GM18520 (cell line): ENCODE results near the gene ELP1.
"Not testable (repeated sequence)": the region's sequence is repeated elsewhere in the genome, so short reads cannot be mapped to it uniquely, and the experiment has no call there.

ENCODE experiments used
- ATAC-seq: cut with Tn5 transposase; IDR thresholded peaks from one replicate; pipeline ENCODE4 v1.9.1; 2021; ENCODE audit not compliant: unreplicated experiment

The ELP1 gene

GRCh38 chr9:108854641-108855528 lies 79.0 kb downstream of the ELP1 start:
- no peak for ATAC-seq

GRCh38 chr9:108854094-108854493 lies 79.8 kb downstream of the ELP1 start:
- no peak for ATAC-seq

DNA sequence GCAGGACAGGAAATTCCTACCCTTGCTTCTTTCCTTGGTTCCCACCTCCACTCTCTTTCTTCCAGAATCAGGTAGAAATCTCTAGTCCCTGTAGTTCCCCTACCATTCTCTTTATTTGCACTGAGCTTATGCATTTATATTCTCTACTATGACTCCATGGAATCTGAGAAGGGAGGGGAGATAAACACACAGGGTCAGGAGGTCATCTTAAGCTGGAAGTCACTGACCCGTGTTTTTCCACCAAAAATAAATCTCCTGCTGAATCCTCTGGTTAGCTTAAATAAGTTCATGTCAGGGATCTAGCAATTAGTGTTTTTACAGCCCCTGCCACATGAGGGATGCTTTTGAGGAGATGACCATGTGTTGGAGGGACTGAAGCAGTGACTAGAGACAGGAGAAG lies 81.8 kb downstream of the ELP1 start:
- ATAC-seq: no peak

DNA sequence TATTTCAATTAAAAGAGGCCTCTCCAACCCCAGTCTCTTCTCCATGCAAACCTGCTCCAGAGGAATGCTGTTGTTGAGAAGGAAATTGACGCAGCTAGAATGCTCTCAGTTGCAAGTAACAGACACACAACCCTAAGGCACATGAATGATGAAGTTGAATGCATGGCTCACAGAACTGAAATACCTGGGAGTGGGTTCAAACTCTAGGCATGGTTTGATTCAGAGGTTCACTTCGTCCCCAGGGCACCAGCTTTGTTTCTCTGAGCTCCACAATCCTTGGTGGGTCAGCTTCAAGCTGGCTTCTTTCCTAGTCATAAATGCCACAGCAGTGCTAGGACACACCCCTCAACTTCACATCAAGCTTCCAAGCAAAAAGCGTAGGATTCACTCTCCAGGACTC lies 82.8 kb downstream of the ELP1 start:
- no peak for ATAC-seq

- no peak for ATAC-seq
These were observed 83.5 kb downstream of the ELP1 start for GRCh38 chr9:108850293-108850897.

- not testable (repeated sequence) for ATAC-seq
These were observed 85.6 kb downstream of the ELP1 start for GRCh38 chr9:108848296-108848695.

DNA sequence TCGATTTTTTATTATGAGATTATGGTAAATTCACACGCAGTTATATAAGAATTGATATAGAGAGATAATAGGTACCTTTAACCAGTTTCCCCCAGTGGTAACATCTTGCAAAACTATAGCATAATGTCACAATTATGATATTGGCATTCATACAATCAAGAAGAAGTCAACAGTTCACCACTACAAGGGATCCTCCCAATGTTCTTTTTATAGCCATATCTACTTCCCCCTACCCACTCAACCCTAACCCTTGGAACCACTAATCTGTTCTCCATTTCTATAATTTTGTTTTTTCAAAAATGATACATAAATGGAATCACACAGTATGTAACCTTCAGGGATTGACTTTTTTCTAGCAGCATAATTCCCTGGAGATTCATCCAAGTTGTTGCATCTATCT lies 88.0 kb downstream of the ELP1 start:
- ATAC-seq: no peak

- ATAC-seq: no peak
These were observed 88.4 kb downstream of the ELP1 start for GRCh38 chr9:108845507-108845906.

- ATAC-seq: no peak
These were observed 89.1 kb downstream of the ELP1 start for GRCh38 chr9:108844856-108845255.

DNA sequence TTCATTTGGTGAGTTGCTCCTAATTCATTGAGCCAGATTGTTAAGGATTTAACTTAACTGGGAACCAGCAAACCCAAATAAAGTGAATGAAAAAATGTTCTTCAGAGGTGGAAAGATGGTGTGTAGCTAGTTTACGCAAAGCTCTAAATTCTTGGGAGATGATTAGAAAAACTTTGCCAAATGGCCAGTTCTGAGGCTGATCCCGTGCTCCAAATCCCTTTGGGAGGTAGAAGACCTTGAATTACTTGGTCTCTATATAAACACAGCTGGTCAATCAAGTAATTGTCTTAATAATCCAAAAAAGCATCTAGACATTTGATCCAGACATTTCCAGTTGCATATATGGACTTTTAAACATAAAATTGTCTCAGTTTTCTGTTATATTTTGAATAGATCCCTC lies 89.5 kb downstream of the ELP1 start:
- ATAC-seq: no peak

- ATAC-seq: no peak
These were observed 91.2 kb downstream of the ELP1 start for GRCh38 chr9:108842610-108843295.

- ATAC-seq: not testable (repeated sequence)
These were observed 94.4 kb downstream of the ELP1 start for GRCh38 chr9:108839561-108839960.

DNA sequence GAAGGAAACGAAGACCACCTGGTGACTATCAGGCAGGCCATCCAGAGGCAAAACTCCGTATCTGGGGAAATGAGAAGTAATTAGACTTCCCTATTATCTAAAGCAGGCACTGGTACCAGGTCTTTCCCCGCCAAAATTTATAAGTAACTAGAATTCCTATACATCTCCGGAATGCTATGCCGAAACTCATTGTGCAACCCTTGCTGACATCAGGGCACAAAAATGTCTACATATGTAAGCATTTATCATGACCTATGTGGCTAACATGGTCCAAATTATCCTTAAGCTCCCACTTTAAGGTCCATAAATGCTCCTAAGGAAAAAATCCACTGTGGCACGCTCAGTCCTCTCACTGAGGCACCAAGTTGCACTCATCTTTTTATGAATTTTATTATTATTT lies 95.9 kb downstream of the ELP1 start:
- ATAC-seq: no peak

DNA sequence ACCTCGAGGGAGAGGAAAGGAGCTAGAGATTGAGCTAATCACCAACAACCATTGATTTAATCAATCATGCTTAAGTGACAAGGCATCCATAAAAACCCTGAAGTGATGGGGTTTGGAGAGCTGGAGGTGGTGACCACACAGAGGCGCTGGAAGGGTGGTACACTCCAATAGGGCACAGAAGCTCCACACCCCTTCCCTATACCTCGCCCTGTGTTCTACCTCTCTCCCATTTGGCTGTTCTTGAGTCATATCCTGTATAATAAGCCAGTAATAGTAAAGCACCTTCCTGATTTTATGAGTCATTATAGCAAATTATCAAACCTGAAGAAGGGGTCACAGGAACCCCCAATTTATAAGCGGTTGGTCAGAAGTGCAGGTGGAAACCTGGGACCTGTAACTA lies 96.4 kb downstream of the ELP1 start:
- no peak for ATAC-seq

- no peak for ATAC-seq
These were observed 97.1 kb downstream of the ELP1 start for GRCh38 chr9:108836781-108837180.

DNA sequence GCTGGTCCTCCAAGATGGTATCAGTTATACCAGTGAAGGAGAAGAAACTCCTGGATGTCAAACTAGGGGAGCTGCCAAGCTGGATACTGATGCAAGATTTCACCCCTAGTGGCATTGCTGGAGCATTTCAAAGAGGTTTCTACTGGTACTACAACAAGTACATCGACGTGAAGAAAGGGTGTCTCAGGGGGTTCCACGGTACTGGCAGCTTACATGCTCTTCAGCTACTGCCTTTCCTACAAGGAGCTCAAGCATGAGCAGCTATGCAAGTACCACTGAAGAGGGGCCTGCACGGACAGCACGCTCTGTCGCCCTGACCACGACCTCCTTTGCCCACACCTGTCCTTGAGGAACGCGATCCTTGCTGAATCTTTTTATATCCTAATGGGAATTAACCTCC lies 97.6 kb downstream of the ELP1 start:
- no peak for ATAC-seq

DNA sequence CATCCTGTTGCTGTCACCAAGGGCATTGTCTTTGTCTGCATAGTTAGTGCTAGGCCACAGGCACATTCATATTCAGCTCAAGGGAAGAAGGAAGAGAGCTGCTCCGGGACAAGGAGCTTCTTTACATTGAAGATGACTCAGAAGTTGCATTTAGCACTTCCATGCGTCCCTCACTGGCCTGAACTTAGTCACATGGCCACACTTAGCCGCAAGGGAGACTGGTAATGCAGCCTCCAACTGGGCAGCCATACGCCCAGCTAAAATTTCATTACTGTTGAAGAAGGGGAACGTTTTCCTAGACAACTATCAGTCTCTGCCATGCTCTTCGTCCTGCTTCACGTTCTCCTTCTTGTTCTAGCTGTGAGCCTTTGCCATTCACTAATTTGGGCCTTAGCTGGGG lies 98.1 kb downstream of the ELP1 start:
- no peak for ATAC-seq

DNA sequence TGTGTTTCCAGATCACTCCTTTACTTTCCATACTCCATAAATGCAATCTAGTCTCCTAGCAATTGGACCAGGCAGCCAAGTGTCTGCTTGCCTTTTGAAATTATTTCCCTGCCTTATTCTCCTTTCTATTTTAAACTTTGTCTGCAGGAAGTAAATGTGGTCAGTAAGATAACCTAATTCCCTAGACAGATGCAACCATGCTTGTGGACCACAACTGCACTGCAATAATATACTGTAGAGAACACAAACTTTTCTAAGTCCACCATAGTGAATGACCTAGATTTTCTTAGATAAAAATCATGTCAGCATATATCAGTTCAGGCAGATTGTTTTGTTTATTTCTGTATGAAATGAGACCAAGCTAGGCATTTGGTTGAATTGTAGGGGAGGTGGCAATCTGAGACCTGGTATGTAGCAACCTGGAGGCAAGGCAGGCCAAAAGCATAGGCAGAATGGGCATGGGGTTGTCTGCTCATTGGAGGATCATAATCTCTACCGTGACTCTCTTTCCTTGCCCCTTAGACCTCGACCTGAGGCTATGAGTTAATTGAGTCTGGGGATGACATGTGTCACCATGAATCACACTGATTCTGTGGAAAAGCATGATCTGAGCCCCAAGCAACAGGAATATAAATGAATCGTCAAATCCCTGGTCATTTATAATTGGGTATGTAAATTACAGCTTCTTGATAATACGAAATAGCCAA lies 98.8 kb downstream of the ELP1 start:
- no peak for ATAC-seq

DNA sequence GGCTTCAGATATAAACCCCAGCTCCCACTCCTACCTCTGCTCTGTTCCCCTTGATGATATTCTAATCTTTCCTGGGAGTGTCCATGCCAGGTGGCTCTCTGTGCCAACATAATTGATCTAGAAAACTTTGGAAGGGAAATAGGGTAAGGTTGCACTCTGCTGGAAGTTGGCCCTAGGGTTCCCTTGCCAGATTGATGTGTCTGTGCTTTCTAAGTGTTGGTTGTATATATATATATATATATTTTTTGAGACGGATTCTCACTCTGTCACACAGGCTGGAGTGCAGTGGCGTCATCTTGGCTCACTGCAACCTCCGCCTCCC lies 101.8 kb downstream of the ELP1 start:
- ATAC-seq: no peak

DNA sequence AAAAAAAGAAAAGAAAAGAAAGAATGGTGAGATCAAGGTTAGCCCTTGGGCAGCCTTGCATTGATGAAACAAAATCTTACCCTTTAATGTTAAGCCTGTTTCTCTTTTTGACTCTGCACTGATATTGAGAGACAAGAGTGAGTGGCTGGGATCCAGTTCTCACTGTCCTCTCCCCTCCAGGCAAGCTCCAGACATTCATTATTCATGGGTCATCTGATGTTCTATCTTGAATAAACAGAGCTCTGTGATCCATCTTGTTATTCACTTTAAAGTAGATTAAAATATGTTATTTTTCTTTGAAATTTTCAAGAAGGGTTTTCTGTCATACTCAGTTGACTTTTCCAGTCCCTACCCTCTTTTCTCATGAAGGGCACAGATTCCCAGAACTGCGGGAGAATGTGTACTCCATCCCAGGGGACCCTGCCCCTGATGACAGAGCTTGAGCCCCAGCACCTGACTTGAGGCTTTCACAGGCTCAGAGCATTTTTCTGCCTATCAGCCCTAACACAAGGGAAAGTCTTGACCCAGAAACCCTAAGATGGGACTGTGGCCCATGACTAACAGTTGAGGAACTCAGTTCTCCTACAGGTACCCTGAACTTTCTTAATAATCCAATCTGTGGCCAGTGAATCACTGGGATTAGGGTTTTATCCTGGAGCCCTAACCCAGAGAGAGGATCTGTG lies 102.3 kb downstream of the ELP1 start:
- no peak for ATAC-seq

DNA sequence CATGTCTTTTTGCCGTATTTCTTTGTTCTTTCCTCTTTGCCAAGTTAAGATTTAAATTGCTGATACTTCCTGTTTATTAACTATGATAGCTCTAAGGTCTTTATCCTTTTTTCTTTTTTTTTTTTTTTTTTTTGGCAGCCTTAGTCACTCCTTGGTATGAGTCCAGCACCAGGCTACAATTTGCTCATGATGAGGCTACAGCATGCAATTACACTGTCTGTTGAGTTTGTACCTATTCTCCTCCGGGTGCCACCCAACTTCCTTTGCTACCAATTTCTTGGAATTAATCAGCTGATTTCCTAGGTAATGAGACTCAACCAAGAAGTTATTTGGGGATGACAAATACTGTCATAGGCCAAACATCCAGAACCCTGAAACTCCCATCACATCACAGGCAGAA lies 103.7 kb downstream of the ELP1 start:
- ATAC-seq: no peak
